SH-SY5Y (cell line): Measurements from ENCODE around the gene MARCHF3.

Experiments used
- GATA2 ChIP-seq: IDR thresholded peaks from 2 replicates; pipeline ENCODE4 v1.6.1; 2011; ENCODE audit warnings: mild to moderate bottlenecking, low read depth, low read length
- GATA3 ChIP-seq: IDR thresholded peaks from 2 replicates; pipeline ENCODE4 v1.6.1; 2011; ENCODE audit warnings: low read depth, mild to moderate bottlenecking, low read length, moderate library complexity

DNA sequence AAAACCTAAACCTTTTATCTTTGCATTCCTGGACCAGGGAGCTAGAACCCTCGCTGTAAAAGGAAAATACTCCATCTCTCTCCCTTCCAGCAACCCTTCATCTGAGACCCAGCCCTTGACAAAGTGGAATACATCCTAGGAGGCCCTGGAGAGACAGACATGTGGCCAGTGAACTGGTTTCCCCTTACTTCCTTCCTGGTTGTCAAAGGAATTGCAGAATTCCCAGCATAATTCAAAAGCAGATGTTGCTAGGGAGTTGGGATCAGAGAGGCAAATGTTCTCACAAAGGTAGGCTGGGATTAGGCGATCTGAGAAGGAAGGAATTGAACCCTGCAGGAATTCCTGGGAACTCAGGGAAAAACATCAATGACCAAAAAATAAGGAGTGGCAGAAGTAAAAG lies 80.9 kb downstream of the MARCHF3 start:
- no peak for TF ChIP-seq GATA2
- TF ChIP-seq GATA3 = no peak
